Measurements from ENCODE around the gene PLAAT5.

Gene PLAAT5

DNA sequence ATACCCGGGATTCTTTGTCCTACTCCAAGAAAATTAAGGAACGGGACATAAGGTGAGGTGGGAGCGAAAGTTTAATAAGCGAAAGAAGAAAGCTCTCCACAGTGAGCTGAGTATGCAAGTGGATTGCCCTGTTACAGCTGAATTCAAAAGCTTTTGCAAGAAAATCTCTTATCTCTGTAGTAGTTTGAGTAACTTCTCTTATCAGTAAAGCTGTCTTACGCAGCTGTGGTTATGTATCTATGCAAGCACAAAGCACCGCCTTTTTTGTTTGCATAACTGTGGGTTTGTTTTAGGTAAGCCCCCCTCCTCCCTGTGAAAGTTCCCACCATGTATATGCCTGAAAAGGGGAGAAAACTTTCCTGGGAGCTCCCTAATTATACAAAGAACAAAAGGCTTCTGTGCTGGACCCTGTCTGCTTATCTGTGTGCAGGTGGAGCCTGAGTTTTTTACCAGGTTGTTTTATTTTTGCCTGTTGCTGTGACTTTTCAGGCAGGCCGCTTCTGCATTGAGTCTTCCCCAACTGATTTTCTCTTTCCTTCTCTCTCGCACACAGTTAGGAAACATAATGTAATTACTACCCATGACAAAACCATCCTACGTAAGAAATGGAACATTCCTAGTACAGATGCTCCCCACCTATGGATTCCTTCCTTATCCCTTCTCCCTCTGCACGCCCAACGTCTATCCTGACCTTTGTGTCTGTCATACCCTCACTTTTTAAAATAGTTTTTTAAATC is 837 bp upstream of the PLAAT5 start:
- DNase-seq (ENCODE audit: insufficient read length) (no peak), FAIRE-seq (no peak)
- TF ChIP-seq POLR2AphosphoS5 (IDR thresholded peaks at IDR 0.05; ENCODE audit: low read depth, low read length) (no peak), POLR2A (IDR thresholded peaks at IDR 0.05; ENCODE audit: low read depth, low read length) (no peak), TAF1 (IDR thresholded peaks at IDR 0.05; ENCODE audit: borderline replicate concordance, low read depth, low read length) (no peak)

GRCh38 chr11:63491240-63491587 is 247 bp upstream of the PLAAT5 start:
- no peak for TF ChIP-seq POLR2AphosphoS5 (IDR thresholded peaks at IDR 0.05; ENCODE audit: low read depth, low read length)
- DNase-seq (ENCODE audit: insufficient read length) (no peak), FAIRE-seq (no peak)

DNA sequence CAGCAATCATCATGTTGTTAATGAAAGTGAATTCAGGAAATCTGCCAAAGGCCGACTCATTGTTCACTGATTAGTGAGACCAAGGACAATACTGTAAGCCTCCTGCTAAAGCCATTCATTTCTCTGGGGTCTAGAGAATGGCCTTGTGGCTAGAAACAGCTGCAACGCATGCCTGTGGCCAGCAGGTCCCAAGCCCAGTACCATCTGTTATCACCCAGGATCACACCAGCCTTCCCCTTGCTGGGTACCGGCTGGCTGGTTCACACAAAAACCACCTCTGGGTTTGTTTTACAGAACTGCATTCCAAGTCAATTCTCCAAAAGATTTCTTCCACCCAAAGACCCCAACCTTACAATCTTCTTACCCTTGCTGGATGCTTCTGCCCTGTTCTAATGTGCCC is 1.1 kb downstream of the PLAAT5 start:
- FAIRE-seq (no peak), DNase-seq (ENCODE audit: insufficient read length) (no peak)
- TF ChIP-seq TAF1 (IDR thresholded peaks at IDR 0.05; ENCODE audit: borderline replicate concordance, low read depth, low read length) (no peak), POLR2A (IDR thresholded peaks at IDR 0.05; ENCODE audit: low read depth, low read length) (no peak), POLR2AphosphoS5 (IDR thresholded peaks at IDR 0.05; ENCODE audit: low read depth, low read length) (no peak)

DNA sequence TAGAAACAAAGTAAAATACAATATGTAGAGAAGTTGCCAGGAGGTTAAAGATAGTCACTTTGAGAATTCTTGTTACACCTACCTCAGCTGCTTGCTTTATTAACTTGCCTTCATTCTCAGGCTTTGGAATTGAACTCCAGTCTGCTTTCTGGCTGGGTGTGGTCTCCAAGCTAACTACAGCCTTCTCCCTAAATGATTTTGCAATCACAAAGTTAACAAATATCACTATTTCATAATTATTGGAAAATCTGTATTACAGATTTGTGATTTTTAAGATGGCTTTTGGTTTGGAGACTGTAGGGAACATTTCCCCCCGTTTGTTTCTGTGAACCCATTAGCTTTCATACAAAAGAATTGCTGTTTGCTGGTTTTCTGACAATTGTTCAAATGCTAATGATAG is 2.2 kb downstream of the PLAAT5 start:
- no peak for DNase-seq (ENCODE audit: insufficient read length)
- no peak for FAIRE-seq
- no peak for TF ChIP-seq TAF1 (IDR thresholded peaks at IDR 0.05; ENCODE audit: borderline replicate concordance, low read depth, low read length)
- no peak for TF ChIP-seq POLR2AphosphoS5 (IDR thresholded peaks at IDR 0.05; ENCODE audit: low read depth, low read length)
- TF ChIP-seq POLR2A (IDR thresholded peaks at IDR 0.05; ENCODE audit: low read depth, low read length), result no peak

DNA sequence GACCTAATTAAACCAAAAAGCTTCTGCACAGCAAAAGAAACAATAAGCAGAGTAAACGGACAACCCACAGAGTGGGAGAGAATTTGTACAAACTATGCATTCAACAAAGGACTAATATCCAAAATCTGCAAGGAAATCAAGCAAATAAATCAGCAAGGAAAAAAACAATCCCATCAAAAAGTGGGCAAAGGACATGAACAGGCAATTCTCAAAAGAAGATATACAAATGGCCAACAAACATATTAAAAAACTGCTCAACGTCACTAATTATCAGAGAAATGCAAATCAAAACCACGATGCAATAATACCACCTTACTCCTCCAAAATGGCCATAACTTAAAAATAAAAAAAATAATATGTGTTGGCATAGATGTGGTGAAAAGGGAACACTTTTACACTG is 5.2 kb downstream of the PLAAT5 start:
- FAIRE-seq (no peak), DNase-seq (ENCODE audit: insufficient read length) (no peak)
- TF ChIP-seq TAF1 (IDR thresholded peaks at IDR 0.05; ENCODE audit: borderline replicate concordance, low read depth, low read length), result no peak
- no peak for TF ChIP-seq POLR2A (IDR thresholded peaks at IDR 0.05; ENCODE audit: low read depth, low read length)
- TF ChIP-seq POLR2AphosphoS5 (IDR thresholded peaks at IDR 0.05; ENCODE audit: low read depth, low read length), result no peak

DNA sequence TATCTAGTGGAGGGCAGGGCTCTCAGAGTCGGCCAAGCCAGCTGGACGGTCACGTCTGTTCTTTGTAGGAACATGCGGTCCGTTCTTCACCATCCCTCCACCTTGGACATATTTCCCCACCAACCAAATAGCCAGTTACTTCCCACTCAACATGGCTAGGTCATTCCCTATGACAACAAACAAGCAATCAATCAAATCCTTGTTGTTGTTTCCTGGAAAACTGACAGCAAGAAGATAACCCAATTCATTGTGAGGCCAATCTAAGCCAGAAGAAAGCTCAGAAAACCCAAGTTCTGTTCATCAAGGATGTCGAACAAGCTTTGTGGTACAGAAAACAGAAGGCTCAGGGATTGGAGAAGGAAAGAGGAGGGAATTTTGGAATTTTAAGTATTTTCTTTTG is 10.9 kb downstream of the PLAAT5 start:
- FAIRE-seq (no peak), DNase-seq (ENCODE audit: insufficient read length) (no peak)
- no peak for TF ChIP-seq POLR2A (IDR thresholded peaks at IDR 0.05; ENCODE audit: low read depth, low read length)
- TF ChIP-seq TAF1 (IDR thresholded peaks at IDR 0.05; ENCODE audit: borderline replicate concordance, low read depth, low read length), result no peak
- no peak for TF ChIP-seq POLR2AphosphoS5 (IDR thresholded peaks at IDR 0.05; ENCODE audit: low read depth, low read length)

DNA sequence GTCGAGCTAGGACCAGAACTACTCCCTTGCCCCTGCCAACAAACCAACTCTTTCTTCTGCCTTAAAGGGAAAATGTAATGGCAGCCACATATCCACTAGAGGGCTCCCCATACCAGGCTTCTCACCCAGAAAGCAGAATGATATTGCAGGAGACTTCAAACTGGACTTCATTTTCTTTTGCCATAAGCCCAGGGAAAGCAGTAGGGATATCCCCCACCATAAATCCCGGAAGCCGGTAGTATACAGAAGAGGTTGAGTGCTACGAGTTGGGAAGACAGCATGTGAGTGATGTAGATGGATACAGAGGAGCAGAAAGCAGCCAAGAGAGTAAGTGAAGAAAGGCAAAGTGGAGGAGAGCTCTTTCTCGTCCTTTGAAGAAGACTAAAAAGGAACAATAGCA is 12.1 kb downstream of the PLAAT5 start:
- TF ChIP-seq POLR2A (IDR thresholded peaks at IDR 0.05; ENCODE audit: low read depth, low read length), result no peak
- TF ChIP-seq TAF1 (IDR thresholded peaks at IDR 0.05; ENCODE audit: borderline replicate concordance, low read depth, low read length), result no peak
- TF ChIP-seq POLR2AphosphoS5 (IDR thresholded peaks at IDR 0.05; ENCODE audit: low read depth, low read length), result no peak
- peak; percentile 38 for DNase-seq (ENCODE audit: insufficient read length)
- FAIRE-seq, result peak; percentile 95

DNA sequence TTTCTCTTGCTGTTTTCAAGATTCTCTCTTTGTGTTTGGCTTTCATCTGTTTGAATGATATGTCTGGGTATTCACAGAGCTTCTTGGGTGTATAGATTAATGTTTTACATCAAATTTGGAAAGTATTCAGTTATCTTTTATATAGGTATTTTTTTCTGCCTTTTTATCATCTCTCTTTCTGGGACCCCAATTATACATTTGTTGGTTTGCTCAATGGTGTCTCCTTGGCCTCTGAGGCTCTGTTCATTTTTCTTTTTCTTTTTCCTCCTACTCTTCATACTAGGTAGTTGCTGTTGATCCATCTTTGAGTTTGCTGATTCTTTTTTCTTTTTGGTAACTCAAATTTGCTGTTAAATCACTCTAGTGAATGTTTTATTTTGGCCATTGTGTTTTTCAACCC is 14.3 kb downstream of the PLAAT5 start:
- TF ChIP-seq POLR2A (IDR thresholded peaks at IDR 0.05; ENCODE audit: low read depth, low read length) (no peak), TAF1 (IDR thresholded peaks at IDR 0.05; ENCODE audit: borderline replicate concordance, low read depth, low read length) (no peak), POLR2AphosphoS5 (IDR thresholded peaks at IDR 0.05; ENCODE audit: low read depth, low read length) (no peak)
- FAIRE-seq (no peak), DNase-seq (ENCODE audit: insufficient read length) (no peak)

DNA sequence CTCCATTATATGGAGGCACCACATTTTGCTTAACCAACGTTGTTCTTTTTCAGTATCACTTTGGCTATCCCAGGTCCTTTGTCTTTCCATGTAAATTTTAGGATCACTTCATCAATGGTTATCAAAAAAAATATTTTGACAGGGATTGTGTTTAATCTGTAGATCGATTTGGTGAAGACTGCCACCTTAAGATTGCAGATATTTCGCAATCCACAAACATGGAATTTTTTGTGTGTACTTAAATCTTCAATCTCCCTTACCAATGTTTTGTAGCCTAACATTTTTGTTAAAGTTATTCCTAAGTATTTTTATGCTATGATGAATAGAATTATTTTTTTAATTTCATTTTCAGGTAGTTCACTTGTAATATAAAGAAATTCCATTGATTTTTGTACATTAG is 18.6 kb downstream of the PLAAT5 start:
- DNase-seq (ENCODE audit: insufficient read length), result no peak
- TF ChIP-seq POLR2A (IDR thresholded peaks at IDR 0.05; ENCODE audit: low read depth, low read length), result no peak
- TF ChIP-seq TAF1 (IDR thresholded peaks at IDR 0.05; ENCODE audit: borderline replicate concordance, low read depth, low read length), result no peak
- FAIRE-seq, result no peak

DNA sequence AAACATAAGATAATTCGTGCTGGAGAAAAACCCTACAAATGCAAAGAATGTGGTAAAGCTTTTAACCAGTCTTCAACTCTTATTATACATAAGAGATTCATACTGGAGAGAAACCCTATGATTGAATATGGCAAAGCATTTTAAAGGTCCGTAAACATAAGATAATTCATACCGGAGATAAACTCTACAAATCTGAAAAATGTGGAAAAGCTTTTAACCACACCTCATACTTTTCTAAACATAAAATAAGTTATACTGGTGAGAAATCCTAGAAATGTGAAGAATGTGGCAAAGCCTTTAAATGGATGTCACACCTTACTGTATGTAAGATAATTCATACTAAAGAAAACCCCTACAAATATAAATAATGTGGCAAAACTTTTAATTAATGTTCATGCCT is 20.7 kb downstream of the PLAAT5 start:
- no peak for TF ChIP-seq POLR2A (IDR thresholded peaks at IDR 0.05; ENCODE audit: low read depth, low read length)
- no peak for TF ChIP-seq TAF1 (IDR thresholded peaks at IDR 0.05; ENCODE audit: borderline replicate concordance, low read depth, low read length)
- TF ChIP-seq POLR2AphosphoS5 (IDR thresholded peaks at IDR 0.05; ENCODE audit: low read depth, low read length), result no peak
- FAIRE-seq, result no peak
- DNase-seq (ENCODE audit: insufficient read length), result no peak

GRCh38 chr11:63462137-63462536 is 28.8 kb downstream of the PLAAT5 start:
- FAIRE-seq, result no peak
- DNase-seq (ENCODE audit: insufficient read length), result no peak
- TF ChIP-seq TAF1 (IDR thresholded peaks at IDR 0.05; ENCODE audit: borderline replicate concordance, low read depth, low read length) (no peak), POLR2A (IDR thresholded peaks at IDR 0.05; ENCODE audit: low read depth, low read length) (no peak), POLR2AphosphoS5 (IDR thresholded peaks at IDR 0.05; ENCODE audit: low read depth, low read length) (no peak)

DNA sequence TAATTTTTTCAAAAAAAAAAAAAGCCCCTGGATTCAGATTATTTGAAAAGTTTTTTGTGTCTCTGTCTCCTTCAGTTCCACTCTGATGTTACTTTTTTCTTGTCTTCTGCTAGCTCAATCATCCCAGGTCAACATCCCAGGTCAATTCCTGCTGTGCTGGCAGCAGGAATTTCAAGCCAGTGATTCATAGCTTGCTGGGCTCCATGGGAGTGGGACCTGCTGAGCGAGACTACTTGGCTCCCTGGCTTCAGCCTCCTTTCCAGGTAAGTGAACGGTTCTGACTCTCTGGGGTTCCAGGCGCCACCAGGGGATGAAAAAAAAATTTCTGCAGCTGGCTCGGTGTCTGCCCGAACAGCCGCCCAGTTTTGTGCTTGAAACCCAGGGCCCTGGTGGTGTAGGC is 31.4 kb downstream of the PLAAT5 start:
- TF ChIP-seq POLR2AphosphoS5 (IDR thresholded peaks at IDR 0.05; ENCODE audit: low read depth, low read length) (no peak), TAF1 (IDR thresholded peaks at IDR 0.05; ENCODE audit: borderline replicate concordance, low read depth, low read length) (no peak), POLR2A (IDR thresholded peaks at IDR 0.05; ENCODE audit: low read depth, low read length) (no peak)
- FAIRE-seq, result no peak
- no peak for DNase-seq (ENCODE audit: insufficient read length)

- DNase-seq (ENCODE audit: insufficient read length) (no peak), FAIRE-seq (no peak)
- no peak for TF ChIP-seq TAF1 (IDR thresholded peaks at IDR 0.05; ENCODE audit: borderline replicate concordance, low read depth, low read length)
- TF ChIP-seq POLR2AphosphoS5 (IDR thresholded peaks at IDR 0.05; ENCODE audit: low read depth, low read length), result no peak
- no peak for TF ChIP-seq POLR2A (IDR thresholded peaks at IDR 0.05; ENCODE audit: low read depth, low read length)
Measured at GRCh38 chr11:63448646-63449045, 42.3 kb downstream of the PLAAT5 start.

Measured in GM12892 (cell line).